ENCODE results near the gene NT5DC1.

NT5DC1 gene

DNA sequence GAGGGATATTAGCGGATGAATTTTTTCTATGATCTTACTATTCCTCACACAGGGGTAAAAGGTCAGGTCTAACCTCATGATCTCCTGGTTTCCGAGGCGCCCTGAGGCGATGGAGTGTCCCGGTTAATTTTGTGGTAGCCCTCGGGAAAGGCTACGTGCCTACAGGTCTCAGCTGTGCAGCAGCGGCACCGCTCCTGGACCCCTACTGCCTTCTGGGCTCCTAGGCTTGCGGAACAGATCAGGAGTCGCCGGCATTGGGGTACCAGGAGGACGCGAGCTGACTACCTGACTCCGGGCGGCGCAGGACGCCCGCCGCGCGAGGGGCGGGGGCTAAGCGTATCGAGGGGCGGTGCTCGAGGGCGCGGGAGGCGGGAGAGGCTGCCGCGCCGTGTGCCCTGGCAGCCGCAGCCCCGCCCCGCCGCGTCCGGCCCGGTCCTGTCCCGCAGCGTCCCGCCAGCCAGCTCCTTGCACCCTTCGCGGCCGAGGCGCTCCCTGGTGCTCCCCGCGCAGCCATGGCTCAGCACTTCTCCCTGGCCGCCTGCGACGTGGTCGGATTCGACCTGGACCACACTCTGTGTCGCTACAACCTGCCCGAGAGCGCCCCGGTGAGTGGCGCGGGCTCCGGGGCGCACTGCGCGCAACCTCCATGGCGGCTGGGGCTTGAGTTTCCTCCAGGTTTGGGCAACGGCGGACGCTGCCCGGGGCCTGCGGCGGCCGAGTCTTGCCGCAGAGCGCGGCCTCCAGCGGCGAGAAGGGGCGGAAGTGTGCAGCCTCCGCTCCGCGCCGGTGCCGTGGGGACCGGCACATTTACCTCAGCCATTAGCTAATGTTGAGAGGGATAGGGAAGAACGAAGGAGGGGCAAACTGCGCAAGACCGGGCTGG, at the start of gene NT5DC1:
Gene NT5DC1 (plus strand): TSS at position 435 of the 883 bp plus-strand sequence. CDS start 78 bp downstream, at position 513.
- TF ChIP-seq, protein P1, sequence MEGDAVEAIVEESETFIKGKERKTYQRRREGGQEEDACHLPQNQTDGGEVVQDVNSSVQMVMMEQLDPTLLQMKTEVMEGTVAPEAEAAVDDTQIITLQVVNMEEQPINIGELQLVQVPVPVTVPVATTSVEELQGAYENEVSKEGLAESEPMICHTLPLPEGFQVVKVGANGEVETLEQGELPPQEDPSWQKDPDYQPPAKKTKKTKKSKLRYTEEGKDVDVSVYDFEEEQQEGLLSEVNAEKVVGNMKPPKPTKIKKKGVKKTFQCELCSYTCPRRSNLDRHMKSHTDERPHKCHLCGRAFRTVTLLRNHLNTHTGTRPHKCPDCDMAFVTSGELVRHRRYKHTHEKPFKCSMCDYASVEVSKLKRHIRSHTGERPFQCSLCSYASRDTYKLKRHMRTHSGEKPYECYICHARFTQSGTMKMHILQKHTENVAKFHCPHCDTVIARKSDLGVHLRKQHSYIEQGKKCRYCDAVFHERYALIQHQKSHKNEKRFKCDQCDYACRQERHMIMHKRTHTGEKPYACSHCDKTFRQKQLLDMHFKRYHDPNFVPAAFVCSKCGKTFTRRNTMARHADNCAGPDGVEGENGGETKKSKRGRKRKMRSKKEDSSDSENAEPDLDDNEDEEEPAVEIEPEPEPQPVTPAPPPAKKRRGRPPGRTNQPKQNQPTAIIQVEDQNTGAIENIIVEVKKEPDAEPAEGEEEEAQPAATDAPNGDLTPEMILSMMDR (conservative IDR thresholded peaks at IDR 0.05; ENCODE audit: low read length) = 0 out of 2 replicates have a peak, but pooled peaks have one; percentile 10
- H3K4me3 ChIP-seq (ENCODE audit: low read length) = peak within 1 kb of the TSS; percentile 77
- DNase-seq (ENCODE audit: low read depth) = peak; percentile 59

DNA sequence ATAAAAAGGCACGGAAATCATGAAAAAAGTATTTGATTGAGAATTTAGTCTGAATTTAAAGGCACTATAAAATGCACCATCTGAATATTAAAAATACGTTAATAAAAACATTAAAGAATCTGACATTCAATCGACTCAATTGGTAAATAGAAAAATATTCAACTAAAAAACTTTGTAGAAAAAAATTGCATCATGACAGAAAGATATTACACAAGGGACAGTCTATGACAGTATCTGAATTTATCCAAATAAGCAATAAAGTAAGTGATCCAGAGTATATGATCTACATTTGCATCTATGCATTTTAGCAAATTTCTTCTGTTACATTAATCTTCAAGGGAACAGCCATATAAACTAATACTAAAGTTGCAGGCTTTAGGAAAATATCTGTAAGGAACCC, 49.4 kb upstream of the NT5DC1 start:
- no peak overlapping the region for H3K4me3 ChIP-seq (ENCODE audit: low read length)
- no peak for DNase-seq (ENCODE audit: low read depth)
- TF ChIP-seq, protein P1 (conservative IDR thresholded peaks at IDR 0.05; ENCODE audit: low read length) = no peak

DNA sequence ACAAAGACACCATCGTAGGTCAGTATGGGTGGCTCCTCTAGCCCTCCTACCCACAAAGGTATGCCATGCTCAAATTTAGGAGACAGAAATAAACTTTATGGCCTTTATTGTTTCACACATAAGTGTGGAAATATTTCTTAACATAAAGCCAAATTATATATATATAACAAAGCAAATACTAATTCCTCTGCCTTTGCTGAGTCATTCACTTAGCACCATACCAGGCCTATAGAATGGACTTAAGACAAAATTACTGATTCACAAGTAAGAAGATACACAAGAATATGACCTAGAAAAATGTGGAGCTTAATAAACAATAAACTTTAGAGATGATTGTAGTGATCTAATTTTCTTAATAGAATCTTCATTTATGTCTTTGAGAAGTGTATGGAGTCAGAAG, 45.1 kb upstream of the NT5DC1 start:
- no peak for DNase-seq (ENCODE audit: low read depth)
- TF ChIP-seq, protein P1 (conservative IDR thresholded peaks at IDR 0.05; ENCODE audit: low read length) = no peak
- H3K4me3 ChIP-seq (ENCODE audit: low read length) = no peak overlapping the region

DNA sequence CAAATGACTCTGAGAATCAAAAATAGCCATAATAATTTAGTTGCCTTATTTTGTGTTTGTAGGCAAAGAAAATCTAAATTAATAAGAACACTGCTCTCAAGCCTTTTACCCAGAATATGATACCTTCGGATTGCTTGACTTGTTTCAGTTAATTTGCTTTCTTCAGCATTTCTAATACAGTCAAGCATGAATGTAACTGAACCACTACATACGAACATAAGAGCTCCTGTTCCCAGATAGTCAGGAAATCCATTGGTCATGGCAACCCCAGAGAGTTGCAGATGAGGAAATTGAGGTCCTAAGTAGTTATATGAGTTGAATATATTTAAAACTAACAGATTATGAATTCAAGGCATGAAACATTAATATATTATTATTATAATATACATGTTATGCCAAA, 42.9 kb upstream of the NT5DC1 start:
- TF ChIP-seq, protein P1 (conservative IDR thresholded peaks at IDR 0.05; ENCODE audit: low read length) = no peak
- DNase-seq (ENCODE audit: low read depth) = no peak
- no peak overlapping the region for H3K4me3 ChIP-seq (ENCODE audit: low read length)

DNA sequence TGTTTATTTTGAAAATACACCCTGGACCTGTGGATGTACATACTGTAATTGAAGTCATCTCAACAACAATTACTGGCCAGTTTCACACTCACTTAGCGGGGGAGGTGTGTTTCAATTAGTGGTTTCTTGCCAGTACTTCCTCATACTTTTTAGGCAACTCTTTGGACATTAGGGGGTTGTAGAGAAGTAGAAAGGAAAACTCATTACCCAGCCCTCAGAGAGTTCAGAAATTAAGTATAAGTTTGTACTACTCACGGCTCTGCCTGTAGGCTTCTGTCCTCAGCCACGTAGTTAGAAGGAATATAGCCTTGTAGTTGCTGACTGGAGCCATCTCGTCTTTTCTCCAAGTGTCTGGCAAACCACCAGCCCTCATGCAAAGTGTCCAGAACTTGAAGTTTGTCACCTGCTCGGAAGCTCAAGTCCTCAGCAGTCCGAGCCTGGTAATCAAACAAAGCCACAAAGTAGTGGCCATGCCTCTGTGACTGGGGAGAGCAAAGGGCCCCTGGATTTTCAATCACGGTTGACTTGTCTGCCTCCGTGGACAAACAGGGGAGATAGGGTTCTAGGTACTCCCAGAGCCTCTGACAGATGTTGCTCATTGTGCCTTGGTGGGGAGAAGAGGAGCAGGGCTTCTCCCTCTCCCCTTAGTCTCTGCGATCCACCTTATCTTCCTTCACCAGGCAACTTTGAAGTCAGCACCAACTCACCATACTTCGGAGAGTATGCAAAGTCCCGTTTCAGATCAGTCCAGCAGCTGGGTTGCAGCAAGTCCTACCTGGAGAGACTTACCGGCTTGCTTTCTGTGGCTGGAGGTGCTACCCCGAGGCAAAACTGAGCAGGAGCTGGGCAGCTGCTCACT, 40.7 kb upstream of the NT5DC1 start:
- DNase-seq (ENCODE audit: low read depth) = peak; percentile 13
- H3K4me3 ChIP-seq (ENCODE audit: low read length) = peak overlapping the region; percentile 34
- TF ChIP-seq, protein P1 (conservative IDR thresholded peaks at IDR 0.05; ENCODE audit: low read length) = no peak

DNA sequence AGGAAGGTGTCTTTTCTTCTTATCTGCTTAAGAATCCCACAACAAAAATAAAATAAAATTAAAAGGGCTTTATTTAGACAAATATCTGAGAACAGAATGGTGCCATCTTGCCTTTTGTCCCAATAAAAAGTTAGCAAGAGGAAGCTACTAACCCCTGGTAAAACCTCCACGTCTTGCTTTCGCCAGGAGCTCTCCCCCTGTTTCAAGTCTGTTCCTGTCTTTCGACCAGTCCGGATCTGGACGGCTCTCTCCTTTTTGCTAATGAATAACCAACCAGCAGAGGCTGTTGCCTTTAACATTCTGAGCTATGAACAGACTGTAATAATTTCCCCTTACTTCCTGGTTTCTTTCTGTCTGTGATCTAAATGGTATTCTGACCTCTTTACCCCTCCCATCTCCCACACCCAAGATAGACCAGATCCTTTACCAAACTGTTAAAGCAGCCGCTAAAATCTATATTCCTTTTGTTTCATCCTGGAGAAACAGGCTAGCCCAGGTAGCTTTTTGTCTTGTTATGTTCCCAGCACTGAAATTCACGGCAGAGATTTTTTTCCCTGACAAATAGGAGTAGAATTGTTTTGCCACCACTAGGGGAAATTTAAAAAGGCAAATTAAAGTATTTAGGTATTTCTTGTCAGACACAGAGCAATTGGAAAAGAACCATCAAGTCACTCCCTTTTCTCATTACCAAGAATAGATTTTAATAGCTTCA, 39.9 kb upstream of the NT5DC1 start, which contains the start of gene FRK:
Gene FRK (minus strand): TSS at position 320 of the 712 bp plus-strand sequence. CDS start 580 bp downstream, outside the sequence.
- TF ChIP-seq, protein P1 (conservative IDR thresholded peaks at IDR 0.05; ENCODE audit: low read length) = peak; percentile 35
- peak; percentile 49 for DNase-seq (ENCODE audit: low read depth)
- peak within 1 kb of the TSS; percentile 34 for H3K4me3 ChIP-seq (ENCODE audit: low read length)

Data from AG10803 (cell line).